ENCODE results near the gene GSTA4.

Gene GSTA4

GRCh38 chr6:52982680-52983079 lies 12.4 kb downstream of the GSTA4 start:
- H3K4me3 ChIP-seq (ENCODE audit: control insufficient read depth in 1 of 7, extremely low read depth in 1 of 7, insufficient read depth in 4 of 7, low read depth in 2 of 7, low read length in 6 of 7): no peak overlapping the region
- peaks cover 15 to 31% (median 29%) of the 10 kb centered on the region in 4 experiments for H3K4me1 ChIP-seq (ENCODE audit: control extremely low read depth in 1 of 4, control insufficient read depth in 4 of 4, insufficient read depth in 4 of 4, low read length in 3 of 4)
- no peaks in the 10 kb centered on the region for H3K9me3 ChIP-seq (ENCODE audit: control extremely low read depth in 1 of 5, control insufficient read depth in 4 of 5, insufficient read depth in 2 of 5, low read depth in 1 of 5, low read length in 4 of 5)
- WGBS (ENCODE audit: insufficient coverage): 100% methylated on average over 2 of the region's 3 CpGs
- H3K36me3 ChIP-seq (ENCODE audit: control insufficient read depth in 4 of 4, insufficient read depth in 4 of 4, low read length in 3 of 4): no peaks in the 10 kb centered on the region
- ChIA-PET CTCF (interaction anchor here (1.2 to 5.8 kb wide), 2 partner anchors 11 to 31 kb away, joined by 3 to 41 read pairs; partner anchors contain the start of gene GSTA4), POLR2A (no interaction called here)
- H3K27me3 ChIP-seq (replicated peaks in 2 of 5; ENCODE audit: control insufficient read depth in 4 of 5, insufficient read depth in 5 of 5, low read length in 4 of 5): peaks cover 0 to 3% (median 0%) of the 10 kb centered on the region in 5 experiments
- no peak overlapping the region for H3K27ac ChIP-seq (ENCODE audit: insufficient read depth in 1 of 2, low read depth in 1 of 2, low read length in 2 of 2, poor library complexity in 1 of 2, severe bottlenecking in 2 of 2)
- DNase-seq: no peak

GRCh38 chr6:52981222-52981900 lies 13.7 kb downstream of the GSTA4 start:
- POLR2A ChIA-PET: no interaction called here
- CTCF ChIA-PET: no interaction called here
- DNase-seq: no peak
- Histone ChIP-seq H3K4me1 (ENCODE audit: control extremely low read depth in 1 of 4, control insufficient read depth in 4 of 4, insufficient read depth in 4 of 4, low read length in 3 of 4) (peaks cover 17 to 39% (median 31%) of the 10 kb centered on the region in 4 experiments), H3K9me3 (ENCODE audit: control extremely low read depth in 1 of 5, control insufficient read depth in 4 of 5, insufficient read depth in 2 of 5, low read depth in 1 of 5, low read length in 4 of 5) (no peaks in the 10 kb centered on the region), H3K36me3 (ENCODE audit: control insufficient read depth in 4 of 4, insufficient read depth in 4 of 4, low read length in 3 of 4) (no peaks in the 10 kb centered on the region), H3K27me3 (replicated peaks in 2 of 5; ENCODE audit: control insufficient read depth in 4 of 5, insufficient read depth in 5 of 5, low read length in 4 of 5) (peaks cover 0 to 3% (median 0%) of the 10 kb centered on the region in 5 experiments), H3K4me3 (ENCODE audit: control insufficient read depth in 1 of 7, extremely low read depth in 1 of 7, insufficient read depth in 4 of 7, low read depth in 2 of 7, low read length in 6 of 7) (no peak overlapping the region), H3K27ac (ENCODE audit: insufficient read depth in 1 of 2, low read depth in 1 of 2, low read length in 2 of 2, poor library complexity in 1 of 2, severe bottlenecking in 2 of 2) (no peak overlapping the region)

GRCh38 chr6:52976591-52977035 lies 18.5 kb downstream of the GSTA4 start:
- no peaks in the 10 kb centered on the region for H3K9me3 ChIP-seq (ENCODE audit: control extremely low read depth in 1 of 5, control insufficient read depth in 4 of 5, insufficient read depth in 2 of 5, low read depth in 1 of 5, low read length in 4 of 5)
- CTCF ChIA-PET: interaction anchor here (1.0 kb wide), 1 partner anchor 19 kb away, joined by 3 read pairs; no protein-coding TSS in a partner anchor
- no peak for DNase-seq
- H3K4me3 ChIP-seq (ENCODE audit: control insufficient read depth in 1 of 7, extremely low read depth in 1 of 7, insufficient read depth in 4 of 7, low read depth in 2 of 7, low read length in 6 of 7): no peak overlapping the region
- POLR2A ChIA-PET: no interaction called here
- no peak overlapping the region for H3K27ac ChIP-seq (ENCODE audit: insufficient read depth in 1 of 2, low read depth in 1 of 2, low read length in 2 of 2, poor library complexity in 1 of 2, severe bottlenecking in 2 of 2)
- WGBS (ENCODE audit: insufficient coverage): 61% methylated on average over 3 of the region's 3 CpGs
- no peaks in the 10 kb centered on the region for H3K27me3 ChIP-seq (replicated peaks in 2 of 5; ENCODE audit: control insufficient read depth in 4 of 5, insufficient read depth in 5 of 5, low read length in 4 of 5)
- H3K4me1 ChIP-seq (ENCODE audit: control extremely low read depth in 1 of 4, control insufficient read depth in 4 of 4, insufficient read depth in 4 of 4, low read length in 3 of 4): peaks cover 3 to 23% (median 5%) of the 10 kb centered on the region in 4 experiments
- no peaks in the 10 kb centered on the region for H3K36me3 ChIP-seq (ENCODE audit: control insufficient read depth in 4 of 4, insufficient read depth in 4 of 4, low read length in 3 of 4)

GRCh38 chr6:52976149-52976548 lies 18.9 kb downstream of the GSTA4 start:
- no peak overlapping the region for H3K27ac ChIP-seq (ENCODE audit: insufficient read depth in 1 of 2, low read depth in 1 of 2, low read length in 2 of 2, poor library complexity in 1 of 2, severe bottlenecking in 2 of 2)
- WGBS (ENCODE audit: insufficient coverage): 75% methylated on average over 3 of the region's 4 CpGs
- no peaks in the 10 kb centered on the region for H3K9me3 ChIP-seq (ENCODE audit: control extremely low read depth in 1 of 5, control insufficient read depth in 4 of 5, insufficient read depth in 2 of 5, low read depth in 1 of 5, low read length in 4 of 5)
- H3K4me1 ChIP-seq (ENCODE audit: control extremely low read depth in 1 of 4, control insufficient read depth in 4 of 4, insufficient read depth in 4 of 4, low read length in 3 of 4): peaks cover 3 to 19% (median 5%) of the 10 kb centered on the region in 4 experiments
- H3K36me3 ChIP-seq (ENCODE audit: control insufficient read depth in 4 of 4, insufficient read depth in 4 of 4, low read length in 3 of 4): no peaks in the 10 kb centered on the region
- no peak for DNase-seq
- ChIA-PET CTCF (interaction anchor here (1.0 kb wide), 1 partner anchor 19 kb away, joined by 3 read pairs; no protein-coding TSS in a partner anchor), POLR2A (no interaction called here)
- no peak overlapping the region for H3K4me3 ChIP-seq (ENCODE audit: control insufficient read depth in 1 of 7, extremely low read depth in 1 of 7, insufficient read depth in 4 of 7, low read depth in 2 of 7, low read length in 6 of 7)
- H3K27me3 ChIP-seq (replicated peaks in 2 of 5; ENCODE audit: control insufficient read depth in 4 of 5, insufficient read depth in 5 of 5, low read length in 4 of 5): no peaks in the 10 kb centered on the region

GRCh38 chr6:52975580-52975979 lies 19.5 kb downstream of the GSTA4 start:
- ChIA-PET POLR2A (no interaction called here), CTCF (no interaction called here)
- WGBS (ENCODE audit: insufficient coverage): 100% methylated on average over 2 of the region's 2 CpGs
- Histone ChIP-seq H3K27me3 (replicated peaks in 2 of 5; ENCODE audit: control insufficient read depth in 4 of 5, insufficient read depth in 5 of 5, low read length in 4 of 5) (no peaks in the 10 kb centered on the region), H3K9me3 (ENCODE audit: control extremely low read depth in 1 of 5, control insufficient read depth in 4 of 5, insufficient read depth in 2 of 5, low read depth in 1 of 5, low read length in 4 of 5) (no peaks in the 10 kb centered on the region), H3K36me3 (ENCODE audit: control insufficient read depth in 4 of 4, insufficient read depth in 4 of 4, low read length in 3 of 4) (no peaks in the 10 kb centered on the region), H3K4me1 (ENCODE audit: control extremely low read depth in 1 of 4, control insufficient read depth in 4 of 4, insufficient read depth in 4 of 4, low read length in 3 of 4) (peaks cover 3 to 18% (median 5%) of the 10 kb centered on the region in 4 experiments), H3K4me3 (ENCODE audit: control insufficient read depth in 1 of 7, extremely low read depth in 1 of 7, insufficient read depth in 4 of 7, low read depth in 2 of 7, low read length in 6 of 7) (no peak overlapping the region), H3K27ac (ENCODE audit: insufficient read depth in 1 of 2, low read depth in 1 of 2, low read length in 2 of 2, poor library complexity in 1 of 2, severe bottlenecking in 2 of 2) (no peak overlapping the region)
- DNase-seq: no peak

- CTCF ChIA-PET: no interaction called here
- Histone ChIP-seq H3K27me3 (replicated peaks in 2 of 5; ENCODE audit: control insufficient read depth in 4 of 5, insufficient read depth in 5 of 5, low read length in 4 of 5) (no peaks in the 10 kb centered on the region), H3K4me1 (ENCODE audit: control extremely low read depth in 1 of 4, control insufficient read depth in 4 of 4, insufficient read depth in 4 of 4, low read length in 3 of 4) (peaks cover 3 to 20% (median 5%) of the 10 kb centered on the region in 4 experiments), H3K27ac (ENCODE audit: insufficient read depth in 1 of 2, low read depth in 1 of 2, low read length in 2 of 2, poor library complexity in 1 of 2, severe bottlenecking in 2 of 2) (no peak overlapping the region), H3K9me3 (ENCODE audit: control extremely low read depth in 1 of 5, control insufficient read depth in 4 of 5, insufficient read depth in 2 of 5, low read depth in 1 of 5, low read length in 4 of 5) (no peaks in the 10 kb centered on the region), H3K36me3 (ENCODE audit: control insufficient read depth in 4 of 4, insufficient read depth in 4 of 4, low read length in 3 of 4) (no peaks in the 10 kb centered on the region), H3K4me3 (ENCODE audit: control insufficient read depth in 1 of 7, extremely low read depth in 1 of 7, insufficient read depth in 4 of 7, low read depth in 2 of 7, low read length in 6 of 7) (no peak overlapping the region)
- no peak for DNase-seq
- POLR2A ChIA-PET: no interaction called here
These were observed 22.1 kb downstream of the GSTA4 start for GRCh38 chr6:52972989-52973388.

GRCh38 chr6:52969359-52969758 lies 25.7 kb downstream of the GSTA4 start:
- Histone ChIP-seq H3K4me3 (ENCODE audit: control insufficient read depth in 1 of 7, extremely low read depth in 1 of 7, insufficient read depth in 4 of 7, low read depth in 2 of 7, low read length in 6 of 7) (no peak overlapping the region), H3K9me3 (ENCODE audit: control extremely low read depth in 1 of 5, control insufficient read depth in 4 of 5, insufficient read depth in 2 of 5, low read depth in 1 of 5, low read length in 4 of 5) (no peaks in the 10 kb centered on the region), H3K27ac (ENCODE audit: insufficient read depth in 1 of 2, low read depth in 1 of 2, low read length in 2 of 2, poor library complexity in 1 of 2, severe bottlenecking in 2 of 2) (no peak overlapping the region), H3K4me1 (ENCODE audit: control extremely low read depth in 1 of 4, control insufficient read depth in 4 of 4, insufficient read depth in 4 of 4, low read length in 3 of 4) (peaks cover 0 to 2% (median 0%) of the 10 kb centered on the region in 4 experiments), H3K27me3 (replicated peaks in 2 of 5; ENCODE audit: control insufficient read depth in 4 of 5, insufficient read depth in 5 of 5, low read length in 4 of 5) (no peaks in the 10 kb centered on the region), H3K36me3 (ENCODE audit: control insufficient read depth in 4 of 4, insufficient read depth in 4 of 4, low read length in 3 of 4) (no peaks in the 10 kb centered on the region)
- POLR2A ChIA-PET: no interaction called here
- CTCF ChIA-PET: no interaction called here
- WGBS (ENCODE audit: insufficient coverage): 100% methylated on average over 2 of the region's 2 CpGs
- DNase-seq: no peak
